Parathyroid adenoma (tissue), 2 donors: ENCODE measurements around the gene MAP1LC3B2.

Experiments used
- H2AFZ ChIP-seq: fragments of 300-600 bp; sonication (generic); one replicate; pipeline ENCODE4 v1.7.0; 2017; ENCODE audit warnings: antibody characterized with exemption, mild to moderate bottlenecking
- H3K27ac ChIP-seq: fragments of 300-600 bp; sonication (generic); one replicate; pipeline ENCODE4 v1.7.0; 2017
- H3K27me3 ChIP-seq: fragments of 300-600 bp; sonication (generic); one replicate; pipeline ENCODE4 v1.7.0; 2017; ENCODE audit warnings: low read length; ENCODE audit not compliant: control insufficient read depth, insufficient read depth
- H3K36me3 ChIP-seq: fragments of 300-600 bp; sonication (generic); one replicate; pipeline ENCODE4 v1.7.0; 2017; ENCODE audit warnings: low read length; ENCODE audit not compliant: control insufficient read depth, insufficient read depth
- H3K4me1 ChIP-seq: fragments of 300-600 bp; sonication (generic); one replicate; pipeline ENCODE4 v1.7.0; 2017; ENCODE audit warnings: control low read depth
- H3K4me2 ChIP-seq: fragments of 300-600 bp; sonication (generic); one replicate; pipeline ENCODE4 v1.7.0; 2017; ENCODE audit warnings: low read length
- H3K4me3 ChIP-seq: fragments of 300-600 bp; sonication (generic); one replicate; pipeline ENCODE4 v1.7.0; 2017; ENCODE audit warnings: low read depth, low read length
- H3K79me2 ChIP-seq: fragments of 300-600 bp; sonication (generic); one replicate; pipeline ENCODE4 v1.7.0; 2017; ENCODE audit warnings: control low read depth
- H3K9ac ChIP-seq: fragments of 300-600 bp; sonication (generic); one replicate; pipeline ENCODE4 v1.7.0; 2017; ENCODE audit warnings: mild to moderate bottlenecking
- H3K9me3 ChIP-seq: fragments of 300-600 bp; sonication (generic); one replicate; pipeline ENCODE4 v1.7.0; 2017; ENCODE audit warnings: low read length; ENCODE audit not compliant: control insufficient read depth
- CTCF ChIP-seq: fragments of 300-600 bp; sonication (generic); IDR thresholded peaks from one replicate; pipeline ENCODE4 v1.7.0; 2017; ENCODE audit warnings: antibody characterized with exemption, mild to moderate bottlenecking
- donor health status: primary hyperparathyroidism.

Gene MAP1LC3B2

GRCh38 chr12:116549993-116550392, 9.2 kb upstream of the MAP1LC3B2 start:
- no peak overlapping the region for H3K4me3 ChIP-seq
- no peak overlapping the region for H3K4me2 ChIP-seq
- no peak for TF ChIP-seq CTCF
- no peaks in the 10 kb centered on the region for H3K9me3 ChIP-seq
- H3K4me1 ChIP-seq, result no peaks in the 10 kb centered on the region
- no peak overlapping the region for H2AFZ ChIP-seq
- no peak overlapping the region for H3K27ac ChIP-seq
- H3K36me3 ChIP-seq, result no peaks in the 10 kb centered on the region
- no peaks in the 10 kb centered on the region for H3K27me3 ChIP-seq
- no peaks in the 10 kb centered on the region for H3K79me2 ChIP-seq
- no peak overlapping the region for H3K9ac ChIP-seq

- Histone ChIP-seq H3K4me1 (no peaks in the 10 kb centered on the region), H2AFZ (no peak overlapping the region), H3K27ac (no peak overlapping the region), H3K9ac (no peak overlapping the region), H3K9me3 (no peaks in the 10 kb centered on the region), H3K4me2 (no peak overlapping the region), H3K36me3 (no peaks in the 10 kb centered on the region), H3K79me2 (no peaks in the 10 kb centered on the region), H3K4me3 (no peak overlapping the region), H3K27me3 (no peaks in the 10 kb centered on the region)
- no peak for TF ChIP-seq CTCF
Observed at GRCh38 chr12:116551151-116551550, 8.0 kb upstream of the MAP1LC3B2 start.

- no peak overlapping the region for H3K4me2 ChIP-seq
- H3K79me2 ChIP-seq, result no peaks in the 10 kb centered on the region
- H2AFZ ChIP-seq, result no peak overlapping the region
Observed at GRCh38 chr12:116551619-116551951, 7.6 kb upstream of the MAP1LC3B2 start.

GRCh38 chr12:116551952-116552772, 7.0 kb upstream of the MAP1LC3B2 start:
- Histone ChIP-seq H3K4me2 (no peak overlapping the region), H3K79me2 (no peaks in the 10 kb centered on the region), H3K9me3 (no peaks in the 10 kb centered on the region), H3K27me3 (no peaks in the 10 kb centered on the region), H3K36me3 (no peaks in the 10 kb centered on the region), H3K27ac (no peak overlapping the region), H3K4me3 (no peak overlapping the region), H3K9ac (no peak overlapping the region), H3K4me1 (no peaks in the 10 kb centered on the region), H2AFZ (no peak overlapping the region)
- TF ChIP-seq CTCF, result no peak

More at GRCh38 chr12:116551619-116551951, 7.6 kb upstream of the MAP1LC3B2 start:
- H3K9me3 ChIP-seq, result no peaks in the 10 kb centered on the region
- no peak overlapping the region for H3K27ac ChIP-seq
- H3K36me3 ChIP-seq, result no peaks in the 10 kb centered on the region
- H3K4me1 ChIP-seq, result no peaks in the 10 kb centered on the region
- no peak overlapping the region for H3K9ac ChIP-seq
- TF ChIP-seq CTCF, result no peak
- no peak overlapping the region for H3K4me3 ChIP-seq
- no peaks in the 10 kb centered on the region for H3K27me3 ChIP-seq
